Activated naive CD8-positive, alpha-beta T cell (primary cell): ENCODE measurements around the gene TYW1B.
"Not testable (repeated sequence)": the region's sequence is repeated elsewhere in the genome, so short reads cannot be mapped to it uniquely, and the experiment has no call there.

ENCODE experiments used
- H3K27ac Mint-ChIP-seq: one replicate; pipeline ENCODE4 v1.8.0; 2021; ENCODE audit warnings: mixed read lengths
- H3K27me3 Mint-ChIP-seq: one replicate; pipeline ENCODE4 v1.8.0; 2021; ENCODE audit warnings: mixed read lengths
- H3K36me3 Mint-ChIP-seq: one replicate; pipeline ENCODE4 v1.8.0; 2021; ENCODE audit warnings: mixed read lengths
- H3K4me1 Mint-ChIP-seq: one replicate; pipeline ENCODE4 v1.8.0; 2021; ENCODE audit warnings: low read depth, mixed read lengths
- H3K4me3 Mint-ChIP-seq: one replicate; pipeline ENCODE4 v1.8.0; 2021; ENCODE audit warnings: mild to moderate bottlenecking, mixed read lengths
- H3K9me3 Mint-ChIP-seq: one replicate; pipeline ENCODE4 v1.8.0; 2021; ENCODE audit warnings: low read depth, mixed read lengths

Gene TYW1B

GRCh38 chr7:72555238-72555637, 272.8 kb downstream of the TYW1B start:
- not testable (repeated sequence) for H3K4me3 Mint-ChIP-seq, H3K36me3 Mint-ChIP-seq, H3K9me3 Mint-ChIP-seq, H3K27ac Mint-ChIP-seq, H3K27me3 Mint-ChIP-seq, H3K4me1 Mint-ChIP-seq

GRCh38 chr7:72554401-72554800, 273.6 kb downstream of the TYW1B start:
- H3K4me1 Mint-ChIP-seq, H3K9me3 Mint-ChIP-seq, H3K4me3 Mint-ChIP-seq, H3K27ac Mint-ChIP-seq, H3K27me3 Mint-ChIP-seq, H3K36me3 Mint-ChIP-seq: not testable (repeated sequence)

DNA sequence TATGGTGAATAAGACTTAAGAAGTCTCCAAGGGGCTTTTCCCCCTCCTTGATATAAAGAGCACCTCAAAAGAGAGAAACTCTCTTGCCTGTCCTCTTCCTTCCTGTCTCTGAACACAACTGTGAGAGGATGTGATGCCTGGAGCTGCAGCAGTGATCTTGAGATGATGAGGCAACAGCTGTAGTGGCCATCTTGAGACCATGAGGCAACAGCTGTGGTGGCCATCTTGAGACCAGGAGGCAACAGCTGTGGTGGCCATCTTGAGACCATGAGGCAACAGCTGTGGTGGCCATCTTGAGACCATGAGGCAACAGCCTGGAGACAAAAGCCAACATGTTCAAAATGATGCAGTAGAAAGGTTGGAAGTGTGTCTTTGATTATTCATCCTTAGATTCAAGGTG, 277.5 kb downstream of the TYW1B start:
- not testable (repeated sequence) for H3K27me3 Mint-ChIP-seq, H3K36me3 Mint-ChIP-seq, H3K4me1 Mint-ChIP-seq, H3K27ac Mint-ChIP-seq, H3K4me3 Mint-ChIP-seq, H3K9me3 Mint-ChIP-seq

- not testable (repeated sequence) for H3K27me3 Mint-ChIP-seq, H3K4me3 Mint-ChIP-seq, H3K27ac Mint-ChIP-seq, H3K4me1 Mint-ChIP-seq, H3K9me3 Mint-ChIP-seq, H3K36me3 Mint-ChIP-seq
Measured at GRCh38 chr7:72546586-72547237, 281.3 kb downstream of the TYW1B start.

GRCh38 chr7:72544531-72544930, 283.5 kb downstream of the TYW1B start:
- not testable (repeated sequence) for H3K4me1 Mint-ChIP-seq, H3K4me3 Mint-ChIP-seq, H3K36me3 Mint-ChIP-seq, H3K9me3 Mint-ChIP-seq, H3K27ac Mint-ChIP-seq, H3K27me3 Mint-ChIP-seq

DNA sequence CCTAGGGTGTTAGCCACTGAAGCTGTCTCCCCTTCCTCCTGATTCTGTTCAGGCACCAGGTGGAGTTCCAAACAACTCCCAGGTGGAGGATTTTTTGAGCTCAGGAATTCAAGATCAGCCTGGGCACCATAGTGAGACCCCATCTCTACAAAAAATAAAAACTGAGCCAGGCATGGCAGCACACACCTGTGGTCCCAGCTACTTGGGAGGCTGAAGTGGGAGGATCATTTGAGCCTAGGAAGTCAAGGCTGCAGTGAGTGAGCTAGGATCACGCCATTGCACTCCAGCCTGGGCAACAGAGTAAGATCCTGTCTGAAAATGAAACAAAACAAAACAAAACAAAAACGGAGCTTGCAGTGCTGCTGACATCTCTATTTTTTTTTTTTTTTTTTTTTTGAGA, 287.1 kb downstream of the TYW1B start:
- H3K27ac Mint-ChIP-seq, result no peak overlapping the region
- no peaks in the 10 kb centered on the region for H3K9me3 Mint-ChIP-seq
- H3K4me1 Mint-ChIP-seq, result no peaks in the 10 kb centered on the region
- H3K36me3 Mint-ChIP-seq, result no peaks in the 10 kb centered on the region
- H3K4me3 Mint-ChIP-seq, result no peak overlapping the region
- H3K27me3 Mint-ChIP-seq, result no peaks in the 10 kb centered on the region

- Mint-ChIP-seq H3K9me3 (no peaks in the 10 kb centered on the region), H3K27ac (no peak overlapping the region), H3K4me3 (no peak overlapping the region), H3K36me3 (no peaks in the 10 kb centered on the region), H3K27me3 (no peaks in the 10 kb centered on the region), H3K4me1 (no peaks in the 10 kb centered on the region)
Measured at GRCh38 chr7:72540106-72540611, 287.8 kb downstream of the TYW1B start.

GRCh38 chr7:72539702-72540101, 288.3 kb downstream of the TYW1B start:
- H3K27me3 Mint-ChIP-seq, result no peaks in the 10 kb centered on the region
- no peaks in the 10 kb centered on the region for H3K9me3 Mint-ChIP-seq
- H3K36me3 Mint-ChIP-seq, result no peaks in the 10 kb centered on the region
- H3K4me1 Mint-ChIP-seq, result no peaks in the 10 kb centered on the region
- H3K27ac Mint-ChIP-seq, result no peak overlapping the region
- H3K4me3 Mint-ChIP-seq, result no peak overlapping the region

- no peaks in the 10 kb centered on the region for H3K4me1 Mint-ChIP-seq
- H3K36me3 Mint-ChIP-seq, result no peaks in the 10 kb centered on the region
- H3K27ac Mint-ChIP-seq, result no peak overlapping the region
- no peaks in the 10 kb centered on the region for H3K9me3 Mint-ChIP-seq
- no peaks in the 10 kb centered on the region for H3K27me3 Mint-ChIP-seq
- no peak overlapping the region for H3K4me3 Mint-ChIP-seq
Measured at GRCh38 chr7:72538856-72539255, 289.1 kb downstream of the TYW1B start.

GRCh38 chr7:72538147-72538546, 289.9 kb downstream of the TYW1B start:
- no peaks in the 10 kb centered on the region for H3K4me1 Mint-ChIP-seq
- H3K36me3 Mint-ChIP-seq, result no peaks in the 10 kb centered on the region
- no peaks in the 10 kb centered on the region for H3K9me3 Mint-ChIP-seq
- no peak overlapping the region for H3K27ac Mint-ChIP-seq
- H3K4me3 Mint-ChIP-seq, result no peak overlapping the region
- no peaks in the 10 kb centered on the region for H3K27me3 Mint-ChIP-seq

GRCh38 chr7:72536038-72536437, 292.0 kb downstream of the TYW1B start:
- not testable (repeated sequence) for H3K36me3 Mint-ChIP-seq

DNA sequence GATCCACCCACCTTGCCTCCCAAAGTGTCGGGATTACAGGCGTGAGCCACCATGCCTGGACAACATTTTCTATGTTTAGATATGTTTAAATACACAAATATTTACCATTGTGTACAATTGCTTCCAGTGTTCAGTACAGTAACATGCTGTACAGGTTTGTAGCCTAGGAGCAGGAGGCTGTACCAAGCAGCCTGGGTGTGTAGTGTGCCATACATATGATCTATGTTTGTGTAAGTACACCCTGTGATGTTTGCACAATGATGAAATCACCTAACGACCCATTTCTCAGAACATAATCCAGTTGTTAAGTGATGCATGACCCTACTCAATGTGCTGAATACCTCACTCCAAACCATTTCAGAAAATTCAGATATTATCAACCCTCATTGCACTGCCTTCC, 297.0 kb downstream of the TYW1B start:
- not testable (repeated sequence) for H3K4me1 Mint-ChIP-seq, H3K36me3 Mint-ChIP-seq, H3K9me3 Mint-ChIP-seq, H3K27ac Mint-ChIP-seq, H3K27me3 Mint-ChIP-seq, H3K4me3 Mint-ChIP-seq

More at GRCh38 chr7:72536038-72536437, 292.0 kb downstream of the TYW1B start:
- H3K9me3 Mint-ChIP-seq, H3K27me3 Mint-ChIP-seq, H3K27ac Mint-ChIP-seq, H3K4me1 Mint-ChIP-seq, H3K4me3 Mint-ChIP-seq: not testable (repeated sequence)
